GM13976 (cell line): ENCODE data around the gene WDR70.

ENCODE experiments used
- DNase-seq: peaks from one replicate; pipeline ENCODE4 v3.0.0; 2012; ENCODE audit warnings: low spot score
- in situ Hi-C: fragments of 300-500 bp; cut with MboI; formaldehyde crosslinking; loops from one replicate; pipeline ENCODE4 v1.12.0; 2022; ENCODE audit warnings: low sequenced_read_pairs, mixed read lengths, inconsistent platforms; ENCODE audit not compliant: unreplicated experiment
- TF ChIP-seq, protein P1 (sequence below): IDR thresholded peaks from 2 replicates; pipeline ENCODE4 v1.5.1; 2012; ENCODE audit warnings: borderline replicate concordance, mild to moderate bottlenecking; ENCODE audit not compliant: insufficient read depth; ENCODE audit errors: extremely low read depth, missing control alignments, control extremely low read depth

WDR70 gene

GRCh38 chr5:37552161-37552560 lies 173.0 kb downstream of the WDR70 start:
- TF ChIP-seq, protein P1, sequence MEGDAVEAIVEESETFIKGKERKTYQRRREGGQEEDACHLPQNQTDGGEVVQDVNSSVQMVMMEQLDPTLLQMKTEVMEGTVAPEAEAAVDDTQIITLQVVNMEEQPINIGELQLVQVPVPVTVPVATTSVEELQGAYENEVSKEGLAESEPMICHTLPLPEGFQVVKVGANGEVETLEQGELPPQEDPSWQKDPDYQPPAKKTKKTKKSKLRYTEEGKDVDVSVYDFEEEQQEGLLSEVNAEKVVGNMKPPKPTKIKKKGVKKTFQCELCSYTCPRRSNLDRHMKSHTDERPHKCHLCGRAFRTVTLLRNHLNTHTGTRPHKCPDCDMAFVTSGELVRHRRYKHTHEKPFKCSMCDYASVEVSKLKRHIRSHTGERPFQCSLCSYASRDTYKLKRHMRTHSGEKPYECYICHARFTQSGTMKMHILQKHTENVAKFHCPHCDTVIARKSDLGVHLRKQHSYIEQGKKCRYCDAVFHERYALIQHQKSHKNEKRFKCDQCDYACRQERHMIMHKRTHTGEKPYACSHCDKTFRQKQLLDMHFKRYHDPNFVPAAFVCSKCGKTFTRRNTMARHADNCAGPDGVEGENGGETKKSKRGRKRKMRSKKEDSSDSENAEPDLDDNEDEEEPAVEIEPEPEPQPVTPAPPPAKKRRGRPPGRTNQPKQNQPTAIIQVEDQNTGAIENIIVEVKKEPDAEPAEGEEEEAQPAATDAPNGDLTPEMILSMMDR = no peak
- in situ Hi-C loops = no loop called here
- no peak for DNase-seq

DNA sequence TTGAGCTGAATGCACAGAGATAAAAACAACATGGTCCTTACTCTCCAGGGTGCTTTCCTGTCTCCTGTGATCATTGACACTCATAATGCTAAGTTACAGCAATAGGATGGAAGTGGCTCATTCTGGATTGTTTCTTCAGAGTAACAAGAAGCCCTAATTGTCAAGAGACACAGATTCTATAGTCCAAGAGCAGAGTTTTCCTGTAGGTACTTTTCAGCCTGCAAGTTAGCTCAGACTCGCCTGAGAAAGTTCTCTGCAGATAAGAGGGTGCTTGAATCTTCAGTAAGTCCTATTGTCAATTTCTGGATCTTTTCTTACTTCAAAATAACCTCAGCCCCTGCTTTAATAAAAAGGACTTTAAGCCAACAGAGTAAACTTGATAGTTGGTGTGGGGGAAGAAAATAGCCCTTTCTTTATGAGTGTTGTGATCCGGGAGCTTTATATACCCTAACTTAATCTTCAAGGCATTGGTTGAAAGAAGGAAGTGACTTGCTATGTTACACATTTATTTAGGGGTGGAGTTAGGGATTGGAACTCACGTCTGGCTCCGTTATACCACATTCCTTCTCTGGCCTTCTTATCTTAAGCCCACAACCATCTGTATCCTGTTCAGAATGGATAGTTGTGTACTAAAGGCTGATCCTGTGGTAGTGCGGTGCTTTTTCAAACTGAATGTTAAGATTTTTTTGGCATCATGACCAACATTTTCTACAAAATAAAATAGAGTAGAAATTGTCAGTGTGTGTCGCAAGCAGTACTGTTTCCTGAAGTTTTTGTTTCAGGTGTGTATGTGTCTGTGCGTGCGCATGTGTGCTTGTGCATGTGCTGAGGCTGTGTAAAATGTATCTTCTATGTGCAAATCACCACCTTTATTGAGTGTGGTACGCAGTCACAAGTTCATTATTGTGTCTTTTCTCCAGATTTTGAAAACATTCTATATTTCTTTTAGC lies 173.9 kb downstream of the WDR70 start:
- in situ Hi-C loops = no loop called here
- TF ChIP-seq, protein P1 = no peak
- no peak for DNase-seq

- no peak for DNase-seq
- TF ChIP-seq, protein P1 = no peak
- in situ Hi-C loops = no loop called here
Observed at GRCh38 chr5:37553720-37554404, 174.7 kb downstream of the WDR70 start.

DNA sequence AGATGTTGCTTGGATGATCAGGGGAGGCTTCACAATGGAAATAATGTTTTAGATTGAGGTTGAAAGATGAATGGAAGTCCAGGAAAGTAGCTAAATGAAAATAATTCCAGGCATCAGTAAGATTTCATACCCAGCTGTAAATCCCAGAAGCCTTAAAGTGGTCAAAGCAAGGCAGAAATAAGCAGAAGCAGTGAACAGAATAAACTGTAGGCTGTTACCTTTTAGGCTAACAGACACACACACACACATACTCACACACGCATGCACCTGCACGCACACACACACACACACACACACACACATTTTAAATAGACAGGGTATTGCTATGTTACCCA lies 175.3 kb downstream of the WDR70 start:
- DNase-seq = no peak
- in situ Hi-C loops = no loop called here
- TF ChIP-seq, protein P1 = no peak

- DNase-seq = peak; percentile 12
- TF ChIP-seq, protein P1 = peak; percentile 28
- in situ Hi-C loops = no loop called here
Observed at GRCh38 chr5:37554938-37555337, 175.8 kb downstream of the WDR70 start.

DNA sequence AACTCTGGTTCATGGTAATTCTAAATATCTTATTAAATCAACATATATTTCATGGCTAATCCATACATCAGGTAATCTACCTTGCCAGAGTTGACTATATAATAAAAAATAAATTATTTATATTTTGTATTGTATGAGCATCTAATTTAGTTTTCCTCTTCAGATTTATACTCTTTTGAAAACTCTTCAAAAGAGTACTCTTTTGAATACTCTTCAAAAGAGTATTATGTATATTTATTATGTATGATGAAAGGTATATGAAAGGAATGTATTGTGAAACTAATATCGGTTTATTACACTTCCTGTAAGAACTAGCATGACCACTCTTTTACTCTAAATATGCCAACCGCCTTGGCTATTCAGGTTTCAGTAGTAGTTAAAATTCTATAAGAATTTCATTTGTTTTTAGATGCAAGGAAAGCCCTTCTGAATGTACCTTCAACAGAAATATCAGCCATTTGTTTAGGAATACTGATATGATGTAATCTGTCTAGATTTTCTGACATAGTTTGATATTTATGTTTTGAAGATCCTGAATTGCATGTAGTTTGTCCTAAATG lies 178.7 kb downstream of the WDR70 start:
- TF ChIP-seq, protein P1 = no peak
- in situ Hi-C loops = no loop called here
- DNase-seq = no peak
